ENCODE measurements around the gene MET. TPM values are rescaled to one million over a fixed set of nuclear protein-coding genes. Genes with fewer than 3 reads are reported as not detected.

The MET gene
- polyA plus RNA-seq, 2 of the 4 experiments (the other 2 are of a cell fraction) = 72.3 to 165 TPM

DNA sequence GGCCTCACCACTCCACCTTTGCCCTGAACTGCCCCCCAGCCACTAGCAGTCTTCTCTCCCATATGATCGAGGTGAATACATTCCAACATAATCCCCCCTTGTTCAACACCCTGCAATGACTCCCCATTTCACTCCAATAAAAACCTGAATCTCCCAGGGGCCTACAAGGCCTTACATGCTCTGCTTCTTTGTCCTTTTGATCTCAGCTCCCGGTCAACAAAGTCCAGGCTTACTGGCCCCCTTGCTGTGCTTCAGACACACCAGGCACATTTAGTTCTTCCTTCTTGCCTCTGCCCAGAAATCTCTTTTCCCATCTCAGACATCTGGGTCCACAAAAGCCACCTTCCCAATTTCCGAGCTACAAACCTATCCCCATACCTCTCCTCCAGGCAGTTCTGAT lies 14.0 kb downstream of the MET start:
- Histone ChIP-seq H3K4me1 (peaks cover 59% of the 10 kb centered on the region), H3K9me3 (no peaks in the 10 kb centered on the region), H3K4me2 (peak overlapping the region; percentile 89; the same call in 2 of the 3 replicates), H3K4me3 (no peak overlapping the region), H3K27ac (peak overlapping the region; percentile 89 to 92; a peak in 4 of 6 replicates)
- 89% methylated on average over 3 of the region's 3 CpGs for whole genome bisulfite sequencing (ENCODE audit: missing lambda C conversion rate)
- ChIA-PET POLR2A (no interaction called here), CTCF (interaction anchor here (0.9 to 1.5 kb wide), 4 partner anchors 13 to 124 kb away, joined by 3 to 6 read pairs (median 4); partner anchors contain the start of gene MET)
- ATAC-seq = peak in 1 of 2 experiments; percentile 7; a peak in 1 of 6 replicates
- TF ChIP-seq CHD2 (IDR thresholded peaks at IDR 0.05; ENCODE audit: low read length, partially characterized antibody) = no peak
- no peak for TF ChIP-seq ZFP36 (IDR thresholded peaks at IDR 0.05; ENCODE audit: borderline replicate concordance, partially characterized antibody)
- TF ChIP-seq, protein P1, sequence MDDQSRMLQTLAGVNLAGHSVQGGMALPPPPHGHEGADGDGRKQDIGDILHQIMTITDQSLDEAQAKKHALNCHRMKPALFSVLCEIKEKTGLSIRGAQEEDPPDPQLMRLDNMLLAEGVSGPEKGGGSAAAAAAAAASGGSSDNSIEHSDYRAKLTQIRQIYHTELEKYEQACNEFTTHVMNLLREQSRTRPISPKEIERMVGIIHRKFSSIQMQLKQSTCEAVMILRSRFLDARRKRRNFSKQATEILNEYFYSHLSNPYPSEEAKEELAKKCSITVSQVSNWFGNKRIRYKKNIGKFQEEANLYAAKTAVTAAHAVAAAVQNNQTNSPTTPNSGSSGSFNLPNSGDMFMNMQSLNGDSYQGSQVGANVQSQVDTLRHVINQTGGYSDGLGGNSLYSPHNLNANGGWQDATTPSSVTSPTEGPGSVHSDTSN (IDR thresholded peaks at IDR 0.05) = no peak
- TF ChIP-seq RARB (CRISPR knock-in tag; IDR thresholded peaks at IDR 0.05) = no peak
- TF ChIP-seq KDM1A (IDR thresholded peaks at IDR 0.05; ENCODE audit: low read depth) = no peak
- TF ChIP-seq HDAC2 (IDR thresholded peaks at IDR 0.05) = no peak
- TF ChIP-seq TP53 (CRISPR knock-in tag; IDR thresholded peaks at IDR 0.05) = no peak
- TF ChIP-seq SMC3 (IDR thresholded peaks at IDR 0.05) = no peak
- TF ChIP-seq ZNF302 (CRISPR knock-in tag; IDR thresholded peaks at IDR 0.05) = no peak
- no peak for TF ChIP-seq POLR2AphosphoS2 (conservative IDR thresholded peaks at IDR 0.05; ENCODE audit: low read length)
- no peak for DNase-seq (ENCODE audit: low read depth in 1 of 2, low spot score in 1 of 2)
- FAIRE-seq = no peak

DNA sequence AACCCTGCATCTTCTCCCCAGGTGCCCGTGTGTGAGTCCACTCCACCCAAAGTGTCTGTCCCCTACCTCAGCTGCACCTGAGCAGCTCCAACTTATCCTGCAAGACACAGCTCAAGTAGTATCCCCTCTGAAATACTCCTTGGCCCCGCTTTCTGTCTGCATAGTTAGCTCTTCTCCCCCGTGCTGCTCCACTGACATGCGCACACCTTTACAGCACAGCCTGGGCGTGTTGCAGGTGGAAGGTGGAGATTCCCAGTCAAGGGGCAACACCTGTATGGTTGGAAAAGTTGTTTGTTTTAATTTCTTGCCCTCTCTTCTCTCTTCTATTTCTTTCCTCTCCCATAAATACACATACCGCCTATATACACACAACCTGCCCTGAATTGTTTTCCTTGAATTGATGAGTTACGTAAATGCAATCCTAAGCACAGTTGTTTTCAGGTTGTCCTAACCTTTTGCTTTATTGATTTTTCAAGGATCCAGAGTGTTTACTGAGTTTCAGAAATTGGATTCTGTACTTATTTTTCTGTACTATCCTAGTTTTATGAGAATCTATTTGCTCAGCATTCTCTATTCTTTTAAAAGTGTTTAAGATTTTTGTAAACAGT lies 14.9 kb downstream of the MET start:
- DNase-seq (ENCODE audit: low read depth in 1 of 2, low spot score in 1 of 2) (no peak), FAIRE-seq (no peak), ATAC-seq (peak; percentile 16 to 18; a peak in 3 of 6 replicates)
- peaks cover 64% of the 10 kb centered on the region for H3K4me1 ChIP-seq
- no peak overlapping the region for H3K4me3 ChIP-seq
- peak overlapping the region; percentile 89 for H3K4me2 ChIP-seq
- no peaks in the 10 kb centered on the region for H3K9me3 ChIP-seq
- TF ChIP-seq MAZ (IDR thresholded peaks at IDR 0.05; ENCODE audit: borderline replicate concordance, low read depth, low read length) (no peak), CBX8 (IDR thresholded peaks at IDR 0.05) (no peak), MYC (IDR thresholded peaks at IDR 0.05; ENCODE audit: borderline replicate concordance, low read length) (no peak), RARB (CRISPR knock-in tag; IDR thresholded peaks at IDR 0.05) (no peak), KDM1A (IDR thresholded peaks at IDR 0.05; ENCODE audit: low read depth) (no peak), TP53 (CRISPR knock-in tag; IDR thresholded peaks at IDR 0.05) (no peak), POLR2AphosphoS2 (conservative IDR thresholded peaks at IDR 0.05; ENCODE audit: low read length) (no peak), JUN (IDR thresholded peaks at IDR 0.05) (no peak), CHD2 (IDR thresholded peaks at IDR 0.05; ENCODE audit: low read length, partially characterized antibody) (no peak), HOXB5 (CRISPR knock-in tag; IDR thresholded peaks at IDR 0.05) (no peak), CBX2 (IDR thresholded peaks at IDR 0.05; ENCODE audit: borderline replicate concordance, low read depth) (no peak), SREBF2 (IDR thresholded peaks at IDR 0.05) (no peak), HOXA7 (CRISPR knock-in tag; IDR thresholded peaks at IDR 0.05) (no peak), JUNB (IDR thresholded peaks at IDR 0.05) (no peak)
- TF ChIP-seq, protein P2, sequence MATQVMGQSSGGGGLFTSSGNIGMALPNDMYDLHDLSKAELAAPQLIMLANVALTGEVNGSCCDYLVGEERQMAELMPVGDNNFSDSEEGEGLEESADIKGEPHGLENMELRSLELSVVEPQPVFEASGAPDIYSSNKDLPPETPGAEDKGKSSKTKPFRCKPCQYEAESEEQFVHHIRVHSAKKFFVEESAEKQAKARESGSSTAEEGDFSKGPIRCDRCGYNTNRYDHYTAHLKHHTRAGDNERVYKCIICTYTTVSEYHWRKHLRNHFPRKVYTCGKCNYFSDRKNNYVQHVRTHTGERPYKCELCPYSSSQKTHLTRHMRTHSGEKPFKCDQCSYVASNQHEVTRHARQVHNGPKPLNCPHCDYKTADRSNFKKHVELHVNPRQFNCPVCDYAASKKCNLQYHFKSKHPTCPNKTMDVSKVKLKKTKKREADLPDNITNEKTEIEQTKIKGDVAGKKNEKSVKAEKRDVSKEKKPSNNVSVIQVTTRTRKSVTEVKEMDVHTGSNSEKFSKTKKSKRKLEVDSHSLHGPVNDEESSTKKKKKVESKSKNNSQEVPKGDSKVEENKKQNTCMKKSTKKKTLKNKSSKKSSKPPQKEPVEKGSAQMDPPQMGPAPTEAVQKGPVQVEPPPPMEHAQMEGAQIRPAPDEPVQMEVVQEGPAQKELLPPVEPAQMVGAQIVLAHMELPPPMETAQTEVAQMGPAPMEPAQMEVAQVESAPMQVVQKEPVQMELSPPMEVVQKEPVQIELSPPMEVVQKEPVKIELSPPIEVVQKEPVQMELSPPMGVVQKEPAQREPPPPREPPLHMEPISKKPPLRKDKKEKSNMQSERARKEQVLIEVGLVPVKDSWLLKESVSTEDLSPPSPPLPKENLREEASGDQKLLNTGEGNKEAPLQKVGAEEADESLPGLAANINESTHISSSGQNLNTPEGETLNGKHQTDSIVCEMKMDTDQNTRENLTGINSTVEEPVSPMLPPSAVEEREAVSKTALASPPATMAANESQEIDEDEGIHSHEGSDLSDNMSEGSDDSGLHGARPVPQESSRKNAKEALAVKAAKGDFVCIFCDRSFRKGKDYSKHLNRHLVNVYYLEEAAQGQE (IDR thresholded peaks at IDR 0.05) = no peak
- TF ChIP-seq, protein P3, sequence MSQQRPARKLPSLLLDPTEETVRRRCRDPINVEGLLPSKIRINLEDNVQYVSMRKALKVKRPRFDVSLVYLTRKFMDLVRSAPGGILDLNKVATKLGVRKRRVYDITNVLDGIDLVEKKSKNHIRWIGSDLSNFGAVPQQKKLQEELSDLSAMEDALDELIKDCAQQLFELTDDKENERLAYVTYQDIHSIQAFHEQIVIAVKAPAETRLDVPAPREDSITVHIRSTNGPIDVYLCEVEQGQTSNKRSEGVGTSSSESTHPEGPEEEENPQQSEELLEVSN (IDR thresholded peaks at IDR 0.05; ENCODE audit: borderline replicate concordance, low read depth) = no peak
- H3K27ac ChIP-seq = peak overlapping the region; percentile 89 to 92; a peak in 5 of 6 replicates
- 81% methylated on average over 7 of the region's 7 CpGs for WGBS (ENCODE audit: missing lambda C conversion rate)
- ChIA-PET POLR2A (no interaction called here), CTCF (interaction anchor here (0.9 to 1.5 kb wide), 6 partner anchors 10 to 123 kb away, joined by 3 to 6 read pairs (median 3); partner anchors contain the start of gene MET)

All from A549 (cell line).